ENCODE results near the gene LCE2C. TPM values are rescaled to one million over a fixed set of nuclear protein-coding genes. Genes with fewer than 3 reads are reported as not detected.

LCE2C gene
- total RNA-seq, 1 experiment from 2014 or later, result not detected

DNA sequence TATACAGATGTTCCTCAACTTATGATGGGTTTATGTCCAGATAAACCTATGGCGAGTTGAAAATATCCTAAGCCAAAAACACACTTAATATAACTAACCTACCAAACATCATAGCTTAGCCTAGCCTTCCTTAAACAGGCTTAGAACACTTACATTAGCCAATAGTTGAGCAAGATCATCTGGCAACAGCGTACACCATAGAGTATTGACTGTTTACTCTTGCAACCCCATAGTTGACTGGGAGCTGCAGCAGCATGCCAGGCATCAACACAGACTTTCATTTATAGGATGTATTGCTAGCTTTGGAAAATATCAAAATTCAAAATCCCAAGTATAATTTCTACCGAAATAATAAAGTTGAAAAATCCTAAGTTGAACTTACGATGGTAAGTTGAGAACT is 17.4 kb upstream of the LCE2C start:
- TF ChIP-seq AR (CRISPR knock-in tag; IDR thresholded peaks at IDR 0.05) (no peak), ZNF671 (CRISPR knock-in tag; IDR thresholded peaks at IDR 0.05) (no peak), PREB (CRISPR knock-in tag; IDR thresholded peaks at IDR 0.05; ENCODE audit: borderline replicate concordance) (no peak), FOXJ3 (CRISPR knock-in tag; IDR thresholded peaks at IDR 0.05; ENCODE audit: borderline replicate concordance) (no peak), E2F4 (CRISPR knock-in tag; IDR thresholded peaks at IDR 0.05; ENCODE audit: borderline replicate concordance, low read depth) (no peak), KAT7 (CRISPR knock-in tag; IDR thresholded peaks at IDR 0.05; ENCODE audit: borderline replicate concordance) (no peak), ZBTB21 (CRISPR knock-in tag; IDR thresholded peaks at IDR 0.05; ENCODE audit: borderline replicate concordance) (no peak)
- TF ChIP-seq, protein P1, sequence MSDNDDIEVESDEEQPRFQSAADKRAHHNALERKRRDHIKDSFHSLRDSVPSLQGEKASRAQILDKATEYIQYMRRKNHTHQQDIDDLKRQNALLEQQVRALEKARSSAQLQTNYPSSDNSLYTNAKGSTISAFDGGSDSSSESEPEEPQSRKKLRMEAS (CRISPR knock-in tag; IDR thresholded peaks at IDR 0.05), result no peak
- TF ChIP-seq, protein P2, sequence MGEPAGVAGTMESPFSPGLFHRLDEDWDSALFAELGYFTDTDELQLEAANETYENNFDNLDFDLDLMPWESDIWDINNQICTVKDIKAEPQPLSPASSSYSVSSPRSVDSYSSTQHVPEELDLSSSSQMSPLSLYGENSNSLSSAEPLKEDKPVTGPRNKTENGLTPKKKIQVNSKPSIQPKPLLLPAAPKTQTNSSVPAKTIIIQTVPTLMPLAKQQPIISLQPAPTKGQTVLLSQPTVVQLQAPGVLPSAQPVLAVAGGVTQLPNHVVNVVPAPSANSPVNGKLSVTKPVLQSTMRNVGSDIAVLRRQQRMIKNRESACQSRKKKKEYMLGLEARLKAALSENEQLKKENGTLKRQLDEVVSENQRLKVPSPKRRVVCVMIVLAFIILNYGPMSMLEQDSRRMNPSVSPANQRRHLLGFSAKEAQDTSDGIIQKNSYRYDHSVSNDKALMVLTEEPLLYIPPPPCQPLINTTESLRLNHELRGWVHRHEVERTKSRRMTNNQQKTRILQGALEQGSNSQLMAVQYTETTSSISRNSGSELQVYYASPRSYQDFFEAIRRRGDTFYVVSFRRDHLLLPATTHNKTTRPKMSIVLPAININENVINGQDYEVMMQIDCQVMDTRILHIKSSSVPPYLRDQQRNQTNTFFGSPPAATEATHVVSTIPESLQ (CRISPR knock-in tag; IDR thresholded peaks at IDR 0.05), result no peak
- H3K27ac Mint-ChIP-seq, result no peak overlapping the region

GRCh38 chr1:152658649-152659048 is 16.4 kb upstream of the LCE2C start:
- H3K4me1 Mint-ChIP-seq, result no peaks in the 10 kb centered on the region
- peaks cover 69% of the 10 kb centered on the region for H3K36me3 Mint-ChIP-seq
- DNase-seq (ENCODE audit: low spot score) (no peak), ATAC-seq (no peak)
- H3K4me3 Mint-ChIP-seq, result no peak overlapping the region
- ChIA-PET POLR2A (no interaction called here), CTCF (no interaction called here)
- no peak overlapping the region for H3K27ac Mint-ChIP-seq
- TF ChIP-seq ATF1 (CRISPR knock-in tag; IDR thresholded peaks at IDR 0.05) (no peak), NFATC4 (CRISPR knock-in tag; IDR thresholded peaks at IDR 0.05) (no peak), ZNF138 (CRISPR knock-in tag; conservative IDR thresholded peaks at IDR 0.05) (no peak), ZNF396 (CRISPR knock-in tag; IDR thresholded peaks at IDR 0.05; ENCODE audit: borderline replicate concordance) (no peak), JAZF1 (CRISPR knock-in tag; IDR thresholded peaks at IDR 0.05) (no peak), ZNF512 (CRISPR knock-in tag; IDR thresholded peaks at IDR 0.05; ENCODE audit: borderline replicate concordance) (no peak), TEAD4 (CRISPR knock-in tag; IDR thresholded peaks at IDR 0.05) (no peak)
- peaks cover 3% of the 10 kb centered on the region; the same call in 1 of the 2 replicates for H3K27me3 Mint-ChIP-seq (ENCODE audit: low read depth)
- peaks cover 87% of the 10 kb centered on the region for H3K9me3 Mint-ChIP-seq

More for the DNA sequence above, 17.4 kb upstream of the LCE2C start:
- Mint-ChIP-seq H3K4me1 (no peaks in the 10 kb centered on the region), H3K4me3 (no peak overlapping the region), H3K9me3 (peaks cover 84% of the 10 kb centered on the region), H3K27me3 (ENCODE audit: low read depth) (peaks cover 3% of the 10 kb centered on the region; the same call in 1 of the 2 replicates), H3K36me3 (peaks cover 65% of the 10 kb centered on the region)
- ChIA-PET CTCF (no interaction called here), POLR2A (no interaction called here)
- DNase-seq (ENCODE audit: low spot score) (no peak), ATAC-seq (no peak)
